HCT116 (cell line): ENCODE data around the gene STAP2. TPM values are rescaled to one million over a fixed set of nuclear protein-coding genes. Genes with fewer than 3 reads are reported as not detected.
A peak's percentile ranks its signal among the peaks of the same experiment; 100 is the strongest.

ENCODE experiments used
- ATAC-seq: fragments of 200-7000 bp; cut with Tn5 transposase; 2 replicates; pipeline ENCODE4 v1.9.1; 2020; ENCODE audit warnings: mild to moderate bottlenecking, moderate library complexity
- BruUV-seq: library from RNA; stranded (reverse); fragments of 400-500 nt; replicated peaks from 2 replicates; lab custom pipeline; 2021; lab: Mats Ljungman, UMichigan
- CTCF ChIA-PET: fragments of 300-600 bp; sonication (Branson Sonifier 250); formaldehyde crosslinking; loops from one replicate; lab custom pipeline; 2021; ENCODE audit warnings: antibody characterized with exemption; lab: Charles Lee
- POLR2A ChIA-PET: fragments of 300-600, 350-600 bp; sonication (Branson Sonifier 250); formaldehyde crosslinking; loops from one replicate; lab custom pipeline; 2021; ENCODE audit warnings: antibody characterized with exemption; lab: Charles Lee
- RAD21 ChIA-PET, 2 experiments: fragments of 300-600 bp; sonication (Branson Sonifier 250); formaldehyde crosslinking; loops; one replicate each; lab custom pipeline; 2023; ENCODE audit warnings: low total read pairs in 2 of 2; ENCODE audit not compliant: uncharacterized antibody in 2 of 2, unreplicated experiment in 2 of 2, low non-redundant PET in 1 of 2; lab: Charles Lee
- DNase-seq: peaks from one replicate; pipeline ENCODE4 v3.0.0-alpha.2; 2010; ENCODE audit warnings: low read depth, low spot score
- H2AFZ ChIP-seq: fragments of 200-600 bp; shearing (Covaris generic), sonication (generic); 2 replicates; pipeline ENCODE4 v1.6.1; 2017; ENCODE audit warnings: low read depth, mixed run types, mixed read lengths, antibody characterized with exemption, low read length; ENCODE audit not compliant: poor library complexity, severe bottlenecking
- H3K27ac ChIP-seq: 2 replicates; pipeline ENCODE4 v1.5.1; 2012; ENCODE audit warnings: low read depth, low read length
- H3K27me3 ChIP-seq: fragments of 200-600 bp; sonication (generic); 2 replicates; pipeline ENCODE4 v1.6.1; 2016; ENCODE audit warnings: mixed run types, low read length, mixed read lengths; ENCODE audit not compliant: insufficient read depth
- H3K36me3 ChIP-seq, 2 experiments: fragments of 200-500 bp in 1 of 2; fragments of 200-600 bp in 1 of 2; sonication (Bioruptor generic) in 1 of 2; sonication (generic) in 1 of 2; 2 replicates each; pipeline versions ENCODE4 v1.5.1 to v1.6.1; 2014 to 2016; ENCODE audit warnings: low read length in 2 of 2, inconsistent platforms in 1 of 2, mixed read lengths in 1 of 2, mixed run types in 1 of 2; ENCODE audit not compliant: insufficient read depth in 2 of 2, control insufficient read depth in 1 of 2
- H3K4me1 ChIP-seq, 2 experiments: fragments of 200-600 bp in 1 of 2; sonication (generic) in 1 of 2; 2 replicates each; pipeline versions ENCODE4 v1.5.1 to v1.6.1; 2012 to 2017; ENCODE audit warnings: low read length in 2 of 2, inconsistent platforms in 1 of 2, mild to moderate bottlenecking in 1 of 2, mixed read lengths in 1 of 2, mixed run types in 1 of 2, moderate library complexity in 1 of 2; ENCODE audit not compliant: insufficient read depth in 2 of 2, control insufficient read depth in 1 of 2
- H3K4me2 ChIP-seq: fragments of 200-600 bp; sonication (generic); 2 replicates; pipeline ENCODE4 v1.6.1; 2017; ENCODE audit warnings: mixed run types, low read length, mixed read lengths
- H3K4me3 ChIP-seq, 2 experiments: fragments of 200-600 bp in 1 of 2; sonication (generic) in 1 of 2; replicated peaks in 1 of 2; 2 replicates each; pipeline ENCODE4 v1.5.1; 2011 to 2016; ENCODE audit warnings: low read length in 2 of 2, control low read depth in 1 of 2, low read depth in 1 of 2, mild to moderate bottlenecking in 1 of 2, mixed read lengths in 1 of 2, mixed run types in 1 of 2
- H3K79me2 ChIP-seq: fragments of 200-600 bp; sonication (generic); 2 replicates; pipeline ENCODE4 v1.6.1; 2017; ENCODE audit warnings: mild to moderate bottlenecking, mixed run types, low read length, moderate library complexity, mixed read lengths; ENCODE audit not compliant: insufficient read depth
- H3K9ac ChIP-seq: fragments of 200-600 bp; sonication (generic); 2 replicates; pipeline ENCODE4 v1.6.1; 2016; ENCODE audit warnings: low read length, mixed read lengths
- H3K9me2 ChIP-seq: fragments of 200-600 bp; sonication (generic), shearing (Covaris generic); 2 replicates; pipeline ENCODE4 v1.6.1; 2017; ENCODE audit warnings: mixed run types, mild to moderate bottlenecking, moderate library complexity; ENCODE audit not compliant: insufficient read depth
- H3K9me3 ChIP-seq, 2 experiments: fragments of 200-500 bp in 1 of 2; fragments of 200-600 bp in 1 of 2; sonication (Bioruptor generic) in 1 of 2; sonication (generic) in 1 of 2; 2 replicates each; pipeline ENCODE4 v1.6.1; 2014 to 2017; ENCODE audit warnings: low read length in 2 of 2, mixed read lengths in 2 of 2, inconsistent platforms in 1 of 2, low read depth in 1 of 2, mild to moderate bottlenecking in 1 of 2, mixed run types in 1 of 2, moderate library complexity in 1 of 2; ENCODE audit not compliant: control insufficient read depth in 1 of 2, insufficient read depth in 1 of 2
- H4K20me1 ChIP-seq: fragments of 200-600 bp; sonication (generic), shearing (Covaris generic); 2 replicates; pipeline ENCODE4 v1.6.1; 2017; ENCODE audit warnings: mixed run types, mild to moderate bottlenecking, moderate library complexity; ENCODE audit not compliant: insufficient read depth
- CTCF ChIP-seq, 3 experiments: fragments of 200-600 bp in 1 of 3; sonication (generic) in 1 of 3; IDR thresholded peaks in 2 of 3; conservative IDR thresholded peaks in 1 of 3; 2 replicates each; pipeline ENCODE4 v1.5.1; 2012 to 2017; ENCODE audit warnings: low read depth in 2 of 3, low read length in 2 of 3, antibody characterized with exemption in 1 of 3, borderline replicate concordance in 1 of 3, control low read depth in 1 of 3, mild to moderate bottlenecking in 1 of 3, mixed read lengths in 1 of 3, mixed run types in 1 of 3, moderate library complexity in 1 of 3; ENCODE audit not compliant: insufficient read depth in 1 of 3
- EGR1 ChIP-seq: IDR thresholded peaks from 2 replicates; pipeline ENCODE4 v1.6.1; 2012; ENCODE audit warnings: low read depth
- EZH2 ChIP-seq: fragments of 200-600 bp; sonication (generic); IDR thresholded peaks from 2 replicates; pipeline ENCODE4 v1.6.1; 2017; ENCODE audit warnings: antibody characterized with exemption, mixed run types
- FOSL1 ChIP-seq: IDR thresholded peaks from 2 replicates; pipeline ENCODE4 v1.6.1; 2012; ENCODE audit warnings: low read depth
- JUND ChIP-seq: IDR thresholded peaks from 2 replicates; pipeline ENCODE4 v1.6.1; 2012
- REST ChIP-seq: IDR thresholded peaks from 2 replicates; pipeline ENCODE4 v1.6.1; 2012; ENCODE audit warnings: low read depth
- SRF ChIP-seq: IDR thresholded peaks from 2 replicates; pipeline ENCODE4 v1.6.1; 2012; ENCODE audit warnings: low read depth
- YY1 ChIP-seq: IDR thresholded peaks from 2 replicates; pipeline ENCODE4 v1.6.1; 2011; ENCODE audit warnings: low read length, low read depth, moderate library complexity, mild to moderate bottlenecking; ENCODE audit not compliant: insufficient replicate concordance; ENCODE audit errors: extremely low read depth
- ZBTB33 ChIP-seq: IDR thresholded peaks from 2 replicates; pipeline ENCODE4 v1.6.1; 2011; ENCODE audit warnings: mild to moderate bottlenecking, low read length, moderate library complexity; ENCODE audit not compliant: insufficient replicate concordance; ENCODE audit errors: extremely low read depth
- intact Hi-C: fragments of 100-400 bp; cut with micrococcal nuclease; formaldehyde crosslinking; loops from 2 replicates; pipeline ENCODE4 v1.10.0; 2022
- total RNA-seq: library from RNA; stranded (reverse); gene quantifications from one replicate; pipeline ENCODE4 v1.2.1, GENCODE V29; 2021; ENCODE audit not compliant: unreplicated experiment

STAP2 gene
- total RNA-seq, 1 experiment from 2014 or later = 2.1 TPM

GRCh38 chr19:4370418-4371041, 31.9 kb upstream of the STAP2 start:
- ChIA-PET POLR2A (interaction anchor here (0.8 kb wide), 1 partner anchor 10 kb away, joined by 3 read pairs; no protein-coding TSS in a partner anchor), RAD21 (interaction anchor here in 1 of 2 experiments (0.6 kb wide), 1 partner anchor 127 kb away, joined by 3 read pairs; no protein-coding TSS in a partner anchor), CTCF (interaction anchor here (0.9 to 1.4 kb wide), 2 partner anchors 32 to 104 kb away, joined by 3 read pairs; partner anchors contain the start of gene CHAF1A)
- Histone ChIP-seq H3K9me3 (no peaks in the 10 kb centered on the region), H2AFZ (no peak overlapping the region), H3K36me3 (no peaks in the 10 kb centered on the region), H3K79me2 (peaks cover 82% of the 10 kb centered on the region), H3K9me2 (no peaks in the 10 kb centered on the region), H3K27ac (peak overlapping the region; percentile 4; the same call in 1 of the 2 replicates), H3K9ac (no peak overlapping the region), H3K4me1 (peaks cover 22 to 48% of the 10 kb centered on the region in 2 experiments), H4K20me1 (no peaks in the 10 kb centered on the region), H3K4me2 (no peak overlapping the region), H3K4me3 (no peak overlapping the region), H3K27me3 (no peaks in the 10 kb centered on the region)
- DNase-seq (no peak), ATAC-seq (no peak)
- intact Hi-C loops = no loop called here
- TF ChIP-seq EZH2 (no peak), EGR1 (no peak), FOSL1 (no peak), ZBTB33 (no peak), SRF (no peak), JUND (no peak), CTCF (IDR thresholded peaks at IDR 0.05 in 2 of 3, conservative IDR thresholded peaks at IDR 0.05 in 1 of 3; ENCODE audit: borderline replicate concordance in 1 of 3, insufficient read depth in 1 of 3, low read depth in 2 of 3, low read length in 2 of 3) (no peak), YY1 (no peak), REST (no peak)
- BruUV-seq = no TSS peak
